Smooth muscle cell (in vitro differentiated cells): ENCODE data around the gene TIFAB. TPM values are rescaled to one million over a fixed set of nuclear protein-coding genes. Genes with fewer than 3 reads are reported as not detected.

Source experiments
- DNase-seq: peaks from one replicate; lab custom pipeline; 2025; ENCODE audit not compliant: unreplicated experiment; lab: John Stamatoyannopoulos, UW
- H2AFZ ChIP-seq: fragments of 200-600 bp; sonication (generic); 2 replicates; pipeline ENCODE4 v1.6.0; 2016; ENCODE audit warnings: antibody characterized with exemption, low read depth, mild to moderate bottlenecking
- H3F3A ChIP-seq: fragments of 200-600 bp; sonication (generic); 2 replicates; pipeline ENCODE4 v1.6.0; 2017; ENCODE audit warnings: antibody characterized with exemption, low read depth
- H3K27ac ChIP-seq: fragments of 200-600 bp; sonication (generic); 2 replicates; pipeline ENCODE4 v1.5.1; 2016; ENCODE audit warnings: low read depth, mild to moderate bottlenecking
- H3K27me3 ChIP-seq: fragments of 200-600 bp; sonication (generic); 2 replicates; pipeline ENCODE4 v1.6.1; 2016; ENCODE audit warnings: low read depth, mild to moderate bottlenecking
- H3K36me3 ChIP-seq: fragments of 200-600 bp; sonication (generic); 2 replicates; pipeline ENCODE4 v1.5.1; 2016; ENCODE audit warnings: low read depth
- H3K4me1 ChIP-seq: fragments of 200-600 bp; sonication (generic); 2 replicates; pipeline ENCODE4 v1.5.1; 2016; ENCODE audit warnings: low read depth
- H3K4me2 ChIP-seq: fragments of 200-600 bp; sonication (generic); 2 replicates; pipeline ENCODE4 v1.6.0; 2016; ENCODE audit warnings: mild to moderate bottlenecking
- H3K4me3 ChIP-seq: fragments of 200-600 bp; sonication (generic); 2 replicates; pipeline ENCODE4 v1.5.1; 2016; ENCODE audit warnings: mild to moderate bottlenecking
- H3K79me2 ChIP-seq: fragments of 200-600 bp; sonication (generic); 2 replicates; pipeline ENCODE4 v1.6.0; 2016; ENCODE audit warnings: low read depth, mild to moderate bottlenecking
- H3K9ac ChIP-seq: fragments of 200-600 bp; sonication (generic); 2 replicates; pipeline ENCODE4 v1.6.0; 2016; ENCODE audit warnings: low read depth
- H3K9me3 ChIP-seq: fragments of 200-600 bp; sonication (generic); replicated peaks from 2 replicates; pipeline ENCODE4 v1.5.1; 2016; ENCODE audit warnings: low read depth
- H4K20me1 ChIP-seq: fragments of 200-600 bp; sonication (generic); 2 replicates; pipeline ENCODE4 v1.6.0; 2016; ENCODE audit warnings: low read depth
- WGBS: methylation state at CpG from one replicate; pipeline ENCODE4 v1.1.7; 2016; ENCODE audit warnings: low lambda C conversion rate; 5-methylcytosine and 5-hydroxymethylcytosine counted together
- polyA plus RNA-seq: library from polyadenylated mRNA; unstranded; fragments of >200 nt; fragmentation: Nextera tagmentation; extraction: Ambion mirVana; gene quantifications from 2 replicates; pipeline ENCODE4 v1.2.1, GENCODE V29; 2016
- total RNA-seq: library from RNA; depleted of rRNA; stranded (reverse); fragments of >200 nt; gene quantifications from 2 replicates; pipeline ENCODE4 v1.2.3, GENCODE V29; 2014
- TF ChIP-seq, protein P1 (sequence below): fragments of 200-600 bp; sonication (generic); IDR thresholded peaks from 2 replicates; pipeline ENCODE4 v1.5.1; 2017; ENCODE audit warnings: borderline replicate concordance, mild to moderate bottlenecking, antibody characterized with exemption; ENCODE audit not compliant: insufficient read depth, poor library complexity, severe bottlenecking

TIFAB gene
- total and polyA plus RNA-seq, 2 experiments from 2014 or later, result 0.08 TPM; not detected in 1

DNA sequence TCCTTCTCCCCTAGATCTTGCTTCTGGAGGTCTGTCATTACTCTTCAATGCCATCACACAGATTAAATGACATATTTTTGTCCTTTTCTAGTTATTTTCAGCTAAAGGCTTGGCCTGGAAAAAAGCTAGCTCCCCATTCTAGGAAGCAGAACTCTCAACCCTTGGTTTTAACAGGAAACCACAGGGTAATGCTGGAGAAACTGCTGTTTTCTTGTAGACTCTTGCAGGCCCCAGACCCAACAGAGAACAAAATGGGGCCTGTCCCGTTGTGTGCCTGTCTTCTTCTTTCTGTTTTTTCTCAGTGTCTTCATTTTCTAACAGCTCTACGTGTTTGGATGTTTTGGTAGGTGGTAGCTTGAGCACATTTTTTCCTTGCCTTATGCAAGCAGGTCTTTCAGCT lies 26.5 kb downstream of the TIFAB start:
- Histone ChIP-seq H3K9ac (no peak overlapping the region), H3K9me3 (no peaks in the 10 kb centered on the region), H3F3A (peaks cover 28% of the 10 kb centered on the region), H3K4me3 (no peak overlapping the region), H3K4me1 (peaks cover 21% of the 10 kb centered on the region), H3K27me3 (no peaks in the 10 kb centered on the region), H3K27ac (no peak overlapping the region), H3K79me2 (no peaks in the 10 kb centered on the region), H3K36me3 (no peaks in the 10 kb centered on the region), H3K4me2 (no peak overlapping the region), H4K20me1 (no peaks in the 10 kb centered on the region), H2AFZ (peak overlapping the region; percentile 64)
- TF ChIP-seq, protein P1, sequence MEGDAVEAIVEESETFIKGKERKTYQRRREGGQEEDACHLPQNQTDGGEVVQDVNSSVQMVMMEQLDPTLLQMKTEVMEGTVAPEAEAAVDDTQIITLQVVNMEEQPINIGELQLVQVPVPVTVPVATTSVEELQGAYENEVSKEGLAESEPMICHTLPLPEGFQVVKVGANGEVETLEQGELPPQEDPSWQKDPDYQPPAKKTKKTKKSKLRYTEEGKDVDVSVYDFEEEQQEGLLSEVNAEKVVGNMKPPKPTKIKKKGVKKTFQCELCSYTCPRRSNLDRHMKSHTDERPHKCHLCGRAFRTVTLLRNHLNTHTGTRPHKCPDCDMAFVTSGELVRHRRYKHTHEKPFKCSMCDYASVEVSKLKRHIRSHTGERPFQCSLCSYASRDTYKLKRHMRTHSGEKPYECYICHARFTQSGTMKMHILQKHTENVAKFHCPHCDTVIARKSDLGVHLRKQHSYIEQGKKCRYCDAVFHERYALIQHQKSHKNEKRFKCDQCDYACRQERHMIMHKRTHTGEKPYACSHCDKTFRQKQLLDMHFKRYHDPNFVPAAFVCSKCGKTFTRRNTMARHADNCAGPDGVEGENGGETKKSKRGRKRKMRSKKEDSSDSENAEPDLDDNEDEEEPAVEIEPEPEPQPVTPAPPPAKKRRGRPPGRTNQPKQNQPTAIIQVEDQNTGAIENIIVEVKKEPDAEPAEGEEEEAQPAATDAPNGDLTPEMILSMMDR, result no peak
- DNase-seq, result no peak
- 35% methylated on average over 2 of the region's 2 CpGs for WGBS

DNA sequence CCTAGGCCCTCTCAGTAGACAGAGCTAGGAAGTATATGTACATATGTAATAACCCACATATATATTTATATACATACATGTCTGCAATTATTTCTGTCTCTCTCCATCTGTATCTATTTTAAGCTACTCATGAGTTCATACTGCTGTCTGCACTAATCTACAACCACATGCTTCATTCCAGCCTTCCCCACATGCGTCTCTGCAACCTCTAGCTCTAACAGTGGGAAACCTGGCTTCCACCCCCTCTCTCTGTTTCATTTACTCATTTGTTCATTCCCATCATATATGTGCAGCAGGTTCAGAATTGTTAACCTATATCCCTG lies 28.3 kb downstream of the TIFAB start:
- Histone ChIP-seq H3K27ac (peak overlapping the region; percentile 70), H2AFZ (no peak overlapping the region)
- TF ChIP-seq, protein P1, result no peak

DNA sequence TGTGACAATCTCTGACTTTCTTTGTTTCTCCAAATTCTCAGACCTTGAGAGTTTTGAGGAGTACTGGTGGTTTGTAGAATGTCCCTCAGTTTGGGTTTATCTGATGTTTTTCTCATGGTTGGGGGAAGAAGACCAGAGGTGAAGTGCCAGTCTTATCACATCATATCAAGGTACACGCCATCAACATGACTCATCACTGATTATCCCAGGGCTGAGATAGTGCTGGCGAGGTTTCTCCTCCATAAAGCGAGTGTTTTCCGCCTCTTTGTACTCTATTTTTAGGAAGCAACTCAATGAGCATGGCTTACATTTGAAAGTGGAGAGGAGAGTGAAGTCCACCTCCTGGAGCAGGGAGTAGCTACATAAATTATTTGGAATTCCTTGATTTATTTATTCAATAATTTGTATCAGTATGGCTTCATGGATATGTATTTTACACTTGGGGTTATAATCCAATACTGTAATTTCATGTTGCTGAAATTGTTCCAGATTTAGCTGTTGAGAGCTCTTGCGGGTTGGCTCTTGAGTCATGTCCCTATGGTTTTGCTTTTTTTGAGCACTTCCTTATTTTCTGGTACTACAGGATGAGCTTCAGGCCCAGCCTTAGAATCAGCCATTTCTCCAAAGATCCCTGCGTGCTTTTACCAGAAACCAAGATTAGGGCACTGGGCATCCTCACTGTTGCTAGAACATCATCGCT lies 28.9 kb downstream of the TIFAB start:
- H2AFZ ChIP-seq, result peak overlapping the region; percentile 20
- DNase-seq, result no peak
- H3K4me1 ChIP-seq, result peaks cover 7% of the 10 kb centered on the region
- no peak overlapping the region for H3K4me3 ChIP-seq
- H3K9ac ChIP-seq, result no peak overlapping the region
- WGBS, result 45% methylated on average over 7 of the region's 7 CpGs
- no peaks in the 10 kb centered on the region for H3K9me3 ChIP-seq
- no peaks in the 10 kb centered on the region for H3K79me2 ChIP-seq
- TF ChIP-seq, protein P1, result no peak
- peaks cover 10% of the 10 kb centered on the region for H3F3A ChIP-seq
- no peaks in the 10 kb centered on the region for H3K36me3 ChIP-seq
- peak overlapping the region; percentile 62 for H3K4me2 ChIP-seq
- no peaks in the 10 kb centered on the region for H3K27me3 ChIP-seq
- H3K27ac ChIP-seq, result peak overlapping the region; percentile 70
- no peaks in the 10 kb centered on the region for H4K20me1 ChIP-seq

More for the DNA sequence above, 28.3 kb downstream of the TIFAB start:
- Histone ChIP-seq H3K36me3 (no peaks in the 10 kb centered on the region), H3K79me2 (no peaks in the 10 kb centered on the region), H3K9me3 (no peaks in the 10 kb centered on the region), H3K4me3 (no peak overlapping the region), H3K27me3 (no peaks in the 10 kb centered on the region), H3K4me1 (peaks cover 7% of the 10 kb centered on the region), H3K4me2 (peak overlapping the region; percentile 62), H4K20me1 (no peaks in the 10 kb centered on the region), H3F3A (peaks cover 15% of the 10 kb centered on the region), H3K9ac (no peak overlapping the region)
- 17% methylated on average over 1 of the region's 1 CpG for WGBS
- DNase-seq, result no peak

DNA sequence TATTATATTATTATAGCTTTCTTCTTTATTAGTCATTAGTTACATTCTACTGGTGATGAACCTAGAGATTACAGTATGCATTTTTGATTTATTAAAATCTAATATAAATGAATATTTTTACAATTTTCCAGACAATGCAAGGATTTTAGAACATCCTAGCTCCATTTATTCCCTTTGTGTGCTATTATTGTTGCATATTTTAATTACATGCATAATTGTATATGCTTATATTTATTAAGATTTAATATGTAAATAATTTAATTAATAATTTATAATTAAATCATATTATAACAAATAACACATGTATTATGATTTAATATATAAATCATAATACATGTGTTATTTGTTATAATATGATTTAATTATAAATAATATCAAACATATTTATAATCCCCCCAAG lies 29.7 kb downstream of the TIFAB start:
- no peak for DNase-seq
- TF ChIP-seq, protein P1, result no peak
- peaks cover 7% of the 10 kb centered on the region for H3K4me1 ChIP-seq
- H3K27ac ChIP-seq, result no peak overlapping the region
- H4K20me1 ChIP-seq, result no peaks in the 10 kb centered on the region
- H3K79me2 ChIP-seq, result no peaks in the 10 kb centered on the region
- no peak overlapping the region for H2AFZ ChIP-seq
- H3K36me3 ChIP-seq, result no peaks in the 10 kb centered on the region
- H3K27me3 ChIP-seq, result no peaks in the 10 kb centered on the region
- H3K9ac ChIP-seq, result no peak overlapping the region
- H3K4me2 ChIP-seq, result no peak overlapping the region
- H3K4me3 ChIP-seq, result no peak overlapping the region
- H3F3A ChIP-seq, result peaks cover 6% of the 10 kb centered on the region
- H3K9me3 ChIP-seq, result no peaks in the 10 kb centered on the region
